B cell (primary cell): ENCODE results near the gene MYPOP. TPM values are rescaled to one million over a fixed set of nuclear protein-coding genes. Genes with fewer than 3 reads are reported as not detected.

Experiments
- ATAC-seq: fragments of 200-7000 bp; cut with Tn5 transposase; one replicate; pipeline ENCODE4 v1.10.0; 2021; ENCODE audit warnings: low read depth, mild to moderate bottlenecking, moderate number of reproducible peaks, moderate library complexity
- CTCF ChIA-PET: fragments of 350-600 bp; sonication (Branson Sonifier 250); formaldehyde crosslinking; loops from one replicate; lab custom pipeline; 2021; ENCODE audit warnings: antibody characterized with exemption, inconsistent platforms; lab: Charles Lee
- POLR2A ChIA-PET: fragments of 350-600 bp; sonication (Branson Sonifier 250); formaldehyde crosslinking; loops from one replicate; lab custom pipeline; 2021; ENCODE audit warnings: antibody characterized with exemption; lab: Charles Lee
- DNase-seq: peaks from one replicate; pipeline ENCODE4 v3.0.0; 2013
- H2AFZ ChIP-seq: 2 replicates; pipeline ENCODE4 v1.6.1; 2012; ENCODE audit warnings: mild to moderate bottlenecking, low read depth, low read length; ENCODE audit not compliant: insufficient read depth, poor library complexity, severe bottlenecking
- H3K27ac ChIP-seq, 2 donors: 1 replicate in 1 of 2; 2 replicates in 1 of 2; pipeline ENCODE4 v1.5.1; 2012 to 2013; ENCODE audit warnings: low read length in 2 of 2, mild to moderate bottlenecking in 2 of 2, moderate library complexity in 1 of 2
- H3K27me3 ChIP-seq, 4 experiments: fragments of 200-600 bp in 1 of 4; sonication (generic) in 1 of 4; replicated peaks in 1 of 4; 1 replicate in 2 of 4; 2 replicates in 2 of 4; pipeline versions ENCODE4 v1.6.1 to v1.7.0; 2013 to 2016; ENCODE audit warnings: low read length in 3 of 4, mild to moderate bottlenecking in 2 of 4, mixed read lengths in 1 of 4, moderate library complexity in 1 of 4; ENCODE audit not compliant: insufficient read depth in 4 of 4, control insufficient read depth in 3 of 4; ENCODE audit errors: control extremely low read depth in 1 of 4
- H3K36me3 ChIP-seq, 2 experiments: replicated peaks in 1 of 2; 1 replicate in 1 of 2; 2 replicates in 1 of 2; pipeline versions ENCODE4 v1.6.1 to v1.7.1; 2013; ENCODE audit warnings: low read length in 1 of 2; ENCODE audit not compliant: insufficient read depth in 2 of 2, control insufficient read depth in 1 of 2; ENCODE audit errors: control extremely low read depth in 1 of 2, extremely low read depth in 1 of 2
- H3K4me1 ChIP-seq, 2 donors: fragments of 200-600 bp in 1 of 2; sonication (generic) in 1 of 2; 1 replicate in 1 of 2; 2 replicates in 1 of 2; pipeline versions ENCODE4 v1.5.1 to v1.6.1; 2013 to 2017; ENCODE audit warnings: low read length in 2 of 2; ENCODE audit not compliant: control insufficient read depth in 2 of 2, insufficient read depth in 2 of 2
- H3K4me2 ChIP-seq: replicated peaks from 2 replicates; pipeline ENCODE3; 2012; ENCODE audit warnings: mild to moderate bottlenecking, low read depth, low read length; ENCODE audit not compliant: poor library complexity, severe bottlenecking
- H3K4me3 ChIP-seq, 5 experiments: fragments of 200-600 bp in 1 of 5; sonication (generic) in 1 of 5; 1 replicate in 3 of 5; 2 replicates in 2 of 5; pipeline versions ENCODE4 v1.5.1 to v1.7.0; 2011 to 2016; ENCODE audit warnings: low read length in 4 of 5, mild to moderate bottlenecking in 4 of 5, low read depth in 2 of 5, control low read depth in 1 of 5, moderate library complexity in 1 of 5; ENCODE audit not compliant: insufficient read depth in 1 of 5; ENCODE audit errors: control extremely low read depth in 1 of 5, extremely low read depth in 1 of 5
- H3K79me2 ChIP-seq: fragments of 200-600 bp; sonication (generic); one replicate; pipeline ENCODE4 v1.6.0; 2016; ENCODE audit warnings: low read length; ENCODE audit not compliant: control insufficient read depth, insufficient read depth
- H3K9ac ChIP-seq: fragments of 200-600 bp; sonication (generic); 2 replicates; pipeline ENCODE4 v1.6.1; 2017; ENCODE audit warnings: mild to moderate bottlenecking, low read length, moderate library complexity
- H3K9me3 ChIP-seq, 3 donors: one replicate each; pipeline versions ENCODE4 v1.6.1 to v1.7.1; 2013; ENCODE audit warnings: low read length in 2 of 3; ENCODE audit not compliant: control insufficient read depth in 2 of 3, insufficient read depth in 1 of 3; ENCODE audit errors: control extremely low read depth in 1 of 3
- H4K20me1 ChIP-seq: 2 replicates; pipeline ENCODE4 v1.6.0; 2012; ENCODE audit warnings: mild to moderate bottlenecking, low read length; ENCODE audit not compliant: insufficient read depth, control insufficient read depth, poor library complexity, severe bottlenecking
- H3K27ac Mint-ChIP-seq: one replicate; pipeline ENCODE4 v1.8.0; 2021; ENCODE audit warnings: mixed read lengths
- H3K27me3 Mint-ChIP-seq: one replicate; pipeline ENCODE4 v1.8.0; 2021; ENCODE audit warnings: mixed read lengths
- H3K4me1 Mint-ChIP-seq: one replicate; pipeline ENCODE4 v1.8.0; 2021; ENCODE audit warnings: mixed read lengths
- H3K4me3 Mint-ChIP-seq: one replicate; pipeline ENCODE4 v1.8.0; 2021; ENCODE audit warnings: mixed read lengths
- H3K9me3 Mint-ChIP-seq: one replicate; pipeline ENCODE4 v1.8.0; 2022; ENCODE audit warnings: mixed read lengths; ENCODE audit not compliant: insufficient read depth
- EZH2 ChIP-seq: IDR thresholded peaks from 2 replicates; pipeline ENCODE4 v1.6.1; 2012; ENCODE audit warnings: borderline replicate concordance, low read depth, mild to moderate bottlenecking, moderate library complexity, low read length; ENCODE audit not compliant: insufficient read depth, poor library complexity, severe bottlenecking
- WGBS: methylation state at CpG from one replicate; pipeline ENCODE4 v1.1.5; 2013; ENCODE audit warnings: missing lambda C conversion rate; ENCODE audit not compliant: insufficient coverage; 5-methylcytosine and 5-hydroxymethylcytosine counted together
- intact Hi-C: fragments of 100-400 bp; cut with micrococcal nuclease; formaldehyde crosslinking; loops from one replicate; pipeline ENCODE4 v1.10.0; 2022
- polyA plus RNA-seq: library from polyadenylated mRNA; depleted of rRNA; stranded (reverse); fragments of >200 nt; gene quantifications from 2 replicates; pipeline ENCODE4 v1.2.3, GENCODE V29; 2012
- total RNA-seq, 2 donors: library from RNA; stranded (reverse); fragments of 120-200 nt in 1 of 2; gene quantifications; 1 replicate in 1 of 2; 2 replicates in 1 of 2; pipeline versions ENCODE4 v1.2.3 to v1.2.4, GENCODE V29; 2013 to 2022
- TF ChIP-seq, protein P1 (sequence below): fragments of 200-600 bp; IDR thresholded peaks from one replicate; pipeline ENCODE4 v1.8.0; 2022; ENCODE audit warnings: antibody characterized with exemption, mild to moderate bottlenecking

MYPOP gene
- total and polyA plus RNA-seq, 2 donors (not counting 1 experiment from before 2014, with no cell fraction given), result 5.7 to 12.1 TPM

DNA sequence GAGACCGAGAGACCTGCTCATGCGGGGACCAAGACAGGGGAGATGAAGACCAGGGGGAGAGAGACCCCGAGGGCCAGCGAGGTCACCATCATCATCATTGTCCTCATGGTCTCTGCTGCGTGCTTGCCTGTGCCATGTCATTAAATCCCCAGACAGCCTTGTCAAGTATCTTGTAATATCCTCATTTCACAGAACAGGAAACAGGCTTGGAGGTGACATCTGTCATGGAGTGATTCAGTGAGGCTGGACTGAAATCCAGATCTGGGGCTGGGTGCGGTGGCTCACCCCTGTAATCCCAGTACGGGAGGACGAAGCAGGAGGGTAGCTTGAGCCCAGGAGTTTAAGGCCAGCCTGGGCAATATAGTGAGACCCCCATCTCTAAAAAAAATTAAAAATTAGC is 18.0 kb upstream of the MYPOP start:
- ATAC-seq, result no peak
- POLR2A ChIA-PET, result no interaction called here
- CTCF ChIA-PET, result interaction anchor here (0.8 kb wide), 1 partner anchor 104 kb away, joined by 4 read pairs; no protein-coding TSS in a partner anchor
- Mint-ChIP-seq H3K4me1 (no peaks in the 10 kb centered on the region), H3K9me3 (no peaks in the 10 kb centered on the region), H3K27me3 (peaks cover 10% of the 10 kb centered on the region), H3K27ac (no peak overlapping the region), H3K4me3 (no peak overlapping the region)
- Histone ChIP-seq H2AFZ (no peak overlapping the region), H4K20me1 (no peaks in the 10 kb centered on the region), H3K27me3 (peaks cover 0 to 4% (median 0%) of the 10 kb centered on the region in 4 experiments), H3K27ac (no peak overlapping the region), H3K9me3 (no peaks in the 10 kb centered on the region), H3K79me2 (no peaks in the 10 kb centered on the region), H3K4me2 (no peak overlapping the region), H3K9ac (no peak overlapping the region), H3K4me3 (no peak overlapping the region), H3K4me1 (no peaks in the 10 kb centered on the region), H3K36me3 (no peaks in the 10 kb centered on the region)
- 95% methylated on average over 2 of the region's 8 CpGs for WGBS
- TF ChIP-seq, protein P1, sequence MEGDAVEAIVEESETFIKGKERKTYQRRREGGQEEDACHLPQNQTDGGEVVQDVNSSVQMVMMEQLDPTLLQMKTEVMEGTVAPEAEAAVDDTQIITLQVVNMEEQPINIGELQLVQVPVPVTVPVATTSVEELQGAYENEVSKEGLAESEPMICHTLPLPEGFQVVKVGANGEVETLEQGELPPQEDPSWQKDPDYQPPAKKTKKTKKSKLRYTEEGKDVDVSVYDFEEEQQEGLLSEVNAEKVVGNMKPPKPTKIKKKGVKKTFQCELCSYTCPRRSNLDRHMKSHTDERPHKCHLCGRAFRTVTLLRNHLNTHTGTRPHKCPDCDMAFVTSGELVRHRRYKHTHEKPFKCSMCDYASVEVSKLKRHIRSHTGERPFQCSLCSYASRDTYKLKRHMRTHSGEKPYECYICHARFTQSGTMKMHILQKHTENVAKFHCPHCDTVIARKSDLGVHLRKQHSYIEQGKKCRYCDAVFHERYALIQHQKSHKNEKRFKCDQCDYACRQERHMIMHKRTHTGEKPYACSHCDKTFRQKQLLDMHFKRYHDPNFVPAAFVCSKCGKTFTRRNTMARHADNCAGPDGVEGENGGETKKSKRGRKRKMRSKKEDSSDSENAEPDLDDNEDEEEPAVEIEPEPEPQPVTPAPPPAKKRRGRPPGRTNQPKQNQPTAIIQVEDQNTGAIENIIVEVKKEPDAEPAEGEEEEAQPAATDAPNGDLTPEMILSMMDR, result no peak
- no peak for TF ChIP-seq EZH2
- no peak for DNase-seq
- intact Hi-C loops, result no loop called here

DNA sequence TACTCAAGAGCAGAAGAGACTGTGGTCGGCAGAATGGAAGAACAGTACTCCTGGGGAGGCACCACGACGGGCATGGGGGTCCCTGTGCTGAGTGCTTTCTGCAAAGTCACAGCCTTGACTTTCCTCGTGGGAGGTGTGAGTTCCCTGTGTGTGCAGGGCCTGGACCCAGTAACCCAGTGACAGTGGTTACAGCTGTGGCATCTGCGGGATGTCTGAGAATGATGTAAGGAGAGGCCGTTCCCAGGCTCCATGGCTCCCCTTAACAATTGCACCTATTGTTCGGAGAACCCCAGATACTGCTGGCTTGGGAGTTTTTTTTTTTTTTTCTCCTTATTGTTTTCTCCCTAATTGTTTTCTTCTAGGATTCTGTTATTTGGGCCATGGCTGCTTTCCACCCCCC is 17.3 kb upstream of the MYPOP start:
- intact Hi-C loops, result no loop called here
- H3K4me3 ChIP-seq, result no peak overlapping the region
- Mint-ChIP-seq H3K27me3 (peaks cover 10% of the 10 kb centered on the region), H3K4me1 (no peaks in the 10 kb centered on the region), H3K27ac (no peak overlapping the region), H3K4me3 (no peak overlapping the region), H3K9me3 (no peaks in the 10 kb centered on the region)
- H2AFZ ChIP-seq, result no peak overlapping the region
- H3K27me3 ChIP-seq, result peaks cover 0 to 4% (median 0%) of the 10 kb centered on the region in 4 experiments
- H3K9me3 ChIP-seq, result no peaks in the 10 kb centered on the region
- no peaks in the 10 kb centered on the region for H3K79me2 ChIP-seq
- H3K4me2 ChIP-seq, result no peak overlapping the region
- ATAC-seq (no peak), DNase-seq (no peak)
- H3K4me1 ChIP-seq, result no peaks in the 10 kb centered on the region
- ChIA-PET POLR2A (no interaction called here), CTCF (interaction anchor here (0.8 kb wide), 1 partner anchor 103 kb away, joined by 4 read pairs; no protein-coding TSS in a partner anchor)
- TF ChIP-seq, protein P1, result no peak
- TF ChIP-seq EZH2, result no peak
- 69% methylated on average over 4 of the region's 7 CpGs for WGBS
- H3K27ac ChIP-seq, result no peak overlapping the region
- H4K20me1 ChIP-seq, result no peaks in the 10 kb centered on the region
- H3K9ac ChIP-seq, result no peak overlapping the region
- no peaks in the 10 kb centered on the region for H3K36me3 ChIP-seq
